Measurements from ENCODE around the gene ABCC1.

Gene ABCC1

GRCh38 chr16:15946257-15947044, 3.0 kb upstream of the ABCC1 start:
- no peak for TF ChIP-seq CTCF (IDR thresholded peaks at IDR 0.05; ENCODE audit: control insufficient read depth, insufficient read depth, low read depth, low read length, missing control alignments)
- H3K4me3 ChIP-seq (ENCODE audit: control insufficient read depth, low read depth, low read length), result no peak overlapping the region
- DNase-seq (ENCODE audit: low read depth), result peak; percentile 85

DNA sequence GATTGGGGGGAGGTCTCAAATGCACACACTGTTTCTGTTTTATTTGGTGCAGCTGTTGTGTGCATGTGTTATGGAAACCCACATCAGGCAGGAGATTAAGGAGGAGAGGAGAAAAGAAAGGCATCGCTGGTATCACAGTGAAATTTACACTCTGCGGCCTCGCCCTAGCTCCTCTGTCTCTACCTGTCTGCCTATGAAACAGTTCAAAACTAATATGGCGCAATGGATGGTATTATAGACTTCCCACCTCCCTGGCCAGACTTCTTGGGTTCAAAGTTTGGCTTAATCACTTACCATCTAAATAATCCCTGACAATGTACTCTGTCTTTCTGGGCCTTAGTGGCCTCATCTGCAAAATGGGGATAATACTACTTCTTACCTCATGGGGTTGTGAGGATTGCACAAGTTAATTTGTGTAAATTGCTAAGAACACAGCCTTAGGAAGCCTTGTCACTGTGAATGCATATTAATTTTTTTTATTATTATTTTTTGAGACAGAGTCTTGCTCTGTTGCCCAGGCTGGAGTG, 1.4 kb upstream of the ABCC1 start:
- no peak for TF ChIP-seq CTCF (IDR thresholded peaks at IDR 0.05; ENCODE audit: control insufficient read depth, insufficient read depth, low read depth, low read length, missing control alignments)
- DNase-seq (ENCODE audit: low read depth), result no peak
- no peak overlapping the region for H3K4me3 ChIP-seq (ENCODE audit: control insufficient read depth, low read depth, low read length)

GRCh38 chr16:15948532-15949209, 745 bp upstream of the ABCC1 start:
- no peak for TF ChIP-seq CTCF (IDR thresholded peaks at IDR 0.05; ENCODE audit: control insufficient read depth, insufficient read depth, low read depth, low read length, missing control alignments)
- peak overlapping the region; percentile 65 for H3K4me3 ChIP-seq (ENCODE audit: control insufficient read depth, low read depth, low read length)
- no peak for DNase-seq (ENCODE audit: low read depth)

DNA sequence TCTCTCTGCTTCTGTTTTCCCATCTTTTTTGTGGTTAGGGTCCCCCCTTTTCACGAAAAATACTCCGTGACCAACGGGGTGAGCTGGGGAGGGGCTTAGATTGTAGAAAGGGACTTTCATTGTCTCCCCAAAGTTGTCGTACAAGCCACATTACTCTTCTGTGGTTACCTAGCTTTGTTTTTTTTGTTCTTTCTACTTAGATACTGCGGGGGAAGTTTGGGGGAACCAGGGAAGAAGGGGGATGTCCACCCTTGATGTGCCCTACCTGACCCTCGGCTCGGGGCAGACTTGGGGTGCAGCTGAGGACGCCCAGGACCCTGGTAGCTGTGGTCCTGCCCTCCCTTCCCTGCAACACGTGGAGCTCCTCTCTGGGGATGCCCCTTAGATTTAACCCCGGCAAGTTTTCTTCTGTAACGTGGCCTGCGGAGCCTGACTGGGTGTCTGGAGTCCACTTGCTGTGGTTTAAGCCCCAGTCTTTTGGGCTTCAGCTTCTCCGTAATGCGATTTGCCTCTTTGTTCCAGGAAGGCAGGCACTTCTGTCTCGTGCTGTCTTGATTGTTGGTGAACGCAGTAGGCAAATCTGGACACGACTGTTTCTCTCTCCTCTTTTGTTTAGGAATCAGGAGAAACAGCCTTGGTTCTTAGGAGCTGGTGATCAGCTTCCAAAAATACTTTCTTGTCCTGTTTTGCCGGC, 892 bp downstream of the ABCC1 start:
- no peak for DNase-seq (ENCODE audit: low read depth)
- TF ChIP-seq CTCF (IDR thresholded peaks at IDR 0.05; ENCODE audit: control insufficient read depth, insufficient read depth, low read depth, low read length, missing control alignments), result no peak
- peak overlapping the region; percentile 80 for H3K4me3 ChIP-seq (ENCODE audit: control insufficient read depth, low read depth, low read length)

GRCh38 chr16:15950869-15951268, 1.5 kb downstream of the ABCC1 start:
- H3K4me3 ChIP-seq (ENCODE audit: control insufficient read depth, low read depth, low read length), result peak overlapping the region; percentile 80
- no peak for DNase-seq (ENCODE audit: low read depth)
- TF ChIP-seq CTCF (IDR thresholded peaks at IDR 0.05; ENCODE audit: control insufficient read depth, insufficient read depth, low read depth, low read length, missing control alignments), result no peak

- H3K4me3 ChIP-seq (ENCODE audit: control insufficient read depth, low read depth, low read length), result no peak overlapping the region
- DNase-seq (ENCODE audit: low read depth), result no peak
- TF ChIP-seq CTCF (IDR thresholded peaks at IDR 0.05; ENCODE audit: control insufficient read depth, insufficient read depth, low read depth, low read length, missing control alignments), result no peak
Measured at GRCh38 chr16:15951852-15952251, 2.4 kb downstream of the ABCC1 start.
